HG03469 (cell line): Measurements from ENCODE around the gene AFF3.

Experiments
- ATAC-seq: cut with Tn5 transposase; IDR thresholded peaks from one replicate; pipeline ENCODE4 v1.9.1; 2021; ENCODE audit warnings: mild to moderate bottlenecking, moderate library complexity, moderate number of reproducible peaks; ENCODE audit not compliant: unreplicated experiment

Gene AFF3

GRCh38 chr2:100072503-100072902 is 69.9 kb downstream of the AFF3 start:
- no peak for ATAC-seq

- ATAC-seq, result no peak
These were observed 70.9 kb downstream of the AFF3 start for GRCh38 chr2:100071335-100072043.

- ATAC-seq, result no peak
These were observed 72.3 kb downstream of the AFF3 start for GRCh38 chr2:100070078-100070477.

GRCh38 chr2:100068395-100068794 is 74.0 kb downstream of the AFF3 start:
- no peak for ATAC-seq

DNA sequence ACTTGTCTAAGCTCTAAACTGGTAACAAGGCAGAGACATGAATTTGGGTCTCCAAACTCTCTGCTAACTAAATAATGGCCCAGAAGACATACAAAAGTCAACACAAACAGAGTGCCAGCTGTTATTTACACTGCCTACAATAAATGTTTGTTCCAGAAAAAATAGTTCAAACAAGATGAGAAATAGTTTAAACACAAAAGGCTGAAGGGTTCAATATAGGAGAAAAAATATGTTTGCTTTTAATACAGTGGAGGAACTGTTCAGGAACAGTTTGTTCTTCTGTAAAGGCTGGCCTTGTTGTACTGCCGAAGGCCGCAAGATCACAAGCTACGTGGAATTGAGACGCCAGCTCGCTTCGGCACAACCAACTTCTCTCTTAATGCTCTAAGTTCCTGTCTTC is 74.6 kb downstream of the AFF3 start:
- ATAC-seq, result no peak

DNA sequence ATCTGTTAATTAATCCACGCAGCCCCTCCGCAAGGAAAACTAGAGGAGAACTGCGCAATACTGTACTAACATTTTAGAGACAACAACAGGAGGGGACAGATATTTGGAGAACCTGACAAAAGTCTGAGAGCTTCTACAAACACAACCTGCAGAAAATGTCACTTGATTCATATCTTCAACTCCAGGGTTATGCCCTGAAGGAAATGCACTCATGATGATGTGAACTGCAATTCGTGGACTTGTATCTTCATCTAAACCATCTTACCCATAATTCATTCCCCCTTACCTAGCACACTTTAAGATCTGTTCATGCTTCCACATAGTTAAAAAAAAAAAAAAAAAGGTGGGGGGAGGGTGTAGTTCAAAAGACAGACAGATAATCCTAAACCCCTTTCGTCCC is 75.5 kb downstream of the AFF3 start:
- no peak for ATAC-seq

DNA sequence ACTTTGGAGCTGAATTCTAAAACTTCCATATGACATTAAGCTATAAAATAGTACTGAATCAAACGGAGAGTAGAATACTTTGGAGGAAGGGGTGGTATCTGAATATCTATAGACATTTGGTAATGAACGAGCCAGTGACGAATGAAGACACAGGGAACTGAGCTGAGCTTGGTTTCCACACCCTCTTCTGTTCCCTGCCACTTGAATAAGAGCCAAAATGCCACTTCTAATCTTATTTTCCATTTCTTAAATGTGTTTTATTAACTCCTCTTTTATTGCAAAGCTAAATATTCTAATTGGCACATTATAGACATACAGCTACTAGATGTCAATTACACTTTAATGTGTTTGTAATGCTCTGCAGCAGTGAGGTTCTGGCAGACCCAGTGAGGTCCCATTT is 76.1 kb downstream of the AFF3 start:
- no peak for ATAC-seq

GRCh38 chr2:100064592-100065428 is 77.6 kb downstream of the AFF3 start:
- no peak for ATAC-seq

GRCh38 chr2:100064165-100064564 is 78.2 kb downstream of the AFF3 start:
- ATAC-seq, result no peak

GRCh38 chr2:100063459-100063953 is 78.9 kb downstream of the AFF3 start:
- ATAC-seq, result no peak

DNA sequence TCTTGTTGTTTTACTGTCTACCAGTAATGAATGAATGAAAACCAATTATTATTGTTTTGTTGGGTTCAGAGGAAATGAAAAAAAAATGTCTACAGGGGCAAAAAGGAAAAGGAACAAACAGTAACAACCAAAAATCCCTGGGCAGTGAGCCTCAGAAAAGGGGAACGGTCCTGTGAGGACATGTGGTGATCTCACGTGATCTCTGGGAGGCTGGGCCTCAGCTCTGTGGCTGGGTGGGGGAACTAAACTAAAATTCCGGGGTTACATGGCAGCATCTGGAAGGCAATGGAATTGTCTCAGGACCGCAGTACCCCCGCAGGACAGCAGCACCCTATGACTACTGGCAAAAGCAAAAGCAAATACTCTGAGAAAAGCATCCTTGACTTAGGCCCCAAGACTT is 80.1 kb downstream of the AFF3 start:
- ATAC-seq, result no peak

DNA sequence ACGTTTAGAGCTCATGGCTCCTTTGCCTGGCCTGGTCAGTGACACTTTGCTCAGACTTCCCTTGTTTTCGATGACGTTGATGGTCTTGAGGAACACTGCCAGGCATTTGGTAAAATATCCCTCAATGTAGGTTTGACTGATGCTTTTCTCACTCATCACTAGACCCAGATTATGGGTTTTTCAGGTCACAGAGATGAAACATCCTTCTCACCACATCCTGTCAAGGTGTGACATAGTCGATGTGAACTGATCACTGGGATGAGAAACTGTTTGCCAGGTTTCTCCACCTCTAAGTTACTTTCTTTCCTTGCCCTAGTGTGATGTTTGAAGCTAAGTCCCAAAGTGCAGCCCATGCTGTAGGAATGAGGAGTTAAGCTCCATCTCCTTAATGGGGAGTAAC is 81.5 kb downstream of the AFF3 start:
- no peak for ATAC-seq

DNA sequence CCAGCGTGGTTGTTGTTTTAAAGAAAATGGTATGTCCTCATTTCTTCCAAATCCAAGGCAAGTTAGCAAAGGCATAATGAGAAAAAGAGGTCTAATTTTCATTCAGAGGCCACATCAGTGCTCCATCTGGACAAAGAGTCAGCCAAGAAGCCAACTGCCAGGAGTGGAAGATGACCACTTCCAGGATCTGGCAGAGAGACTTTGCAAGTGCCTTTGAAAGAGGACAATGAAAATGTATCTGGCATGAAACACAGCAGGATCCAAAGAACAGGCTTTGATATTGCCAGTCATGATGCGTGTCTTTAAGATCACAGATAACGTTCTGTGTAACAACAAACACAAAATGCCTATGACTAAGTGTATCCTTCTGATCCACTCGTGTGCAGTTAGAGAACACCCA is 82.8 kb downstream of the AFF3 start:
- ATAC-seq, result no peak

GRCh38 chr2:100057901-100058261 is 84.5 kb downstream of the AFF3 start:
- no peak for ATAC-seq

- no peak for ATAC-seq
These were observed 88.0 kb downstream of the AFF3 start for GRCh38 chr2:100054426-100054825.

GRCh38 chr2:100053087-100053885 is 89.1 kb downstream of the AFF3 start:
- ATAC-seq, result no peak

DNA sequence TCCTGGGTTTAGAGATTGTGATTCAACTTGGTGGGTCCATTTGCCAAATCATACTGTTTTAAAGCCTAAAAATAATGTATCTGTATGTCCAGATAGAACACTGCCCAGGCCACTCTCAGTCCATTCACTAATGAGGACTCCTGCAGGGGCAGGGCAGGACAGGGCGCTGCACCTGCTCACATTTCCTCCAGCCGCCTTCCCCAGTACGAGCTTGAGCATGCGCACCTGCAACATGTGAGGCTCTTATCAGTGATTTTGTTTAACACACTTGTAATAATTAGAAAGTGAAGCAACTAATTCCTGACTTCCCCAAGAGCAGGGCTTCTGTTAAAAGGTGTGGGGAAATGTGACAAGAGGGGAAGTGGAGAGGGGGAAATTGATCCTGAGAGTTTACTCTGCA is 89.7 kb downstream of the AFF3 start:
- ATAC-seq, result no peak

DNA sequence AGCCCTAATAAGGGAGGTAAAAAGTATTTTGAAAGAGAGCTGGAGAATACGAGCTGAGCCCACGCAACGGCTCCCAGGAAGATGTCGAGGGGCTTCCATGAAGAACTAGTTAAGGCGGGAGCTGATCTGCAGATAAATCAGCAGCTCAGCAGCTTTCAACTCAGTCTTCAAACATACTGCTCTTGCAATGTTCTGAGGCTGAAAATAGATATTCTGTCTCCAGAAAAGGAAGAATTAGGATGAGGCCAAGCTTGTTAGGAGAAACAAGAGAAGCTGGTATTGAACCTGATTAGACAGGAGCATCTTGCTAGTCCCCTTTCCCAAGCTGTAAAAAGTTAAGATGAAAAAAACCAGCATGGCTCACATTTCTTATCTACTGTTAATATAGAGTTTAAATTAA is 91.1 kb downstream of the AFF3 start:
- no peak for ATAC-seq

DNA sequence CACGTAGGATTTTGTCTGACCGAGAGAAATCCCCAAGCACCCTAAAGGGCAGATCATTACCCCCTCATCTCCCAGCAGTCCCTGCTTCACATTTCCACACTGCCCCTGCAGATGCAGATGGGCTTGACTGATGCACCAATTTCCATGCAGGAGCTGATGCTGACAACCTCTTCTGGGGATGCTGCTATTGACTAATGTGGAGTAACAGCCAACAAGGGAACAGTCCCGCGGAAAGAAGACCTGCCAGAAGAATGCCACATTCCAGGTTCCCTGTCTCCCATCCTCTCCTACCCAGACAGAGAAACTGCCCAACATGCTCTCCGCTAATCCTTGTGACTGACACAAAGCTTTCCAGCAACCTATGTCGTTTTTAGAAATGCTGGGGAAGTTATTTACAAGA is 91.7 kb downstream of the AFF3 start:
- ATAC-seq, result no peak

DNA sequence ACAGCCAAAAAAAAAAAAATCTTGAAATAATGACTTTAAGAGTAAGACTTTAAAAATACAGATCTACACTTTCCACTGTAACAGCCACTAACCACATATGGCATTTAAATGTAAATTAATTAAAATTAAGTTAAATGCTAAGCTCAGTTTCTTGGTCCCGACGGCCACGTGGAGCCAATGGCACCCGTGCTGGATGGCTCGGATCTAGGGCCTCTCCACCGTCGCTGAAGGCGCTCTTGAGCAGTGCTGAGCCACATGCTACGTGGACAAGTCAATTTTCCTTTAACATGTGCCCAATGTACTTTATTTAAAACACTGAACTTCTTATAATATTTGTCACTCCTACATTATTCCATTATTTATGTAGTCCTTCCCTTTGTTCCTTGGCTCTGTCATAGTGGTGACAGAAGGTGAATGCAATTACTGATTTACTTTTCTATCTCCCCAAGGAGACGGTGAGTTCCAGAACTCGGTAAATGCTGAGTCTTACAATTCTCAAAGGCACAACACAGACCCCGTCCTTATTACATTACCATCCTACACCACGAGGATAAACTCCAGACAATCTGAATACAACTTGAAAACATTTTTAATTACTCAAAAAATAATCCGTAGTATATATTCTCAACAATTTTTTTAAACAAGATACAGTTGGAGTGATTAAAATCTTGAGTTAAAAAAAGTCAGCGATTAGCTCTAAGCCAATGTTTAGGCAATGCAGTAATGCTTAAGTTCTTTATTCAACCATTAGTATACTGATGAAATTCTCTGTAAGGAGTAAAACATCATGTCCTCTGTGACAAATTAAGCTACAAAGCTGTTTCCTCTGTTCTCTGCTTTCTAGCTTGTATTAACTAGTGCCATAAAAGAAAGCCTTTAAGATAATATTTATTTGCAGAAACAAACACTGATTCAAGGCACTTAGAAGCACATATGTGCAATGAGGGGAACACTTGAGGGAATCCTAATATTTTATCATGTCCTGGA is 95.1 kb downstream of the AFF3 start:
- no peak for ATAC-seq
